IgD-negative memory B cell (primary cell): ENCODE measurements around the gene SLC9A9. TPM values are rescaled to one million over a fixed set of nuclear protein-coding genes. Genes with fewer than 3 reads are reported as not detected.

ENCODE experiments used
- H3K27ac Mint-ChIP-seq, 3 donors: one replicate each; pipeline ENCODE4 v1.8.0; 2020 to 2022; ENCODE audit warnings: mild to moderate bottlenecking in 3 of 3, mixed read lengths in 3 of 3, moderate library complexity in 1 of 3
- H3K27me3 Mint-ChIP-seq: one replicate; pipeline ENCODE4 v1.8.0; 2021; ENCODE audit warnings: mixed read lengths
- H3K36me3 Mint-ChIP-seq: one replicate; pipeline ENCODE4 v1.8.0; 2020; ENCODE audit warnings: mild to moderate bottlenecking, mixed read lengths
- H3K4me1 Mint-ChIP-seq, 3 donors: one replicate each; pipeline ENCODE4 v1.8.0; 2020 to 2022; ENCODE audit warnings: mixed read lengths in 3 of 3, mild to moderate bottlenecking in 1 of 3
- H3K4me3 Mint-ChIP-seq, 4 donors: one replicate each; pipeline ENCODE4 v1.8.0; 2020 to 2022; ENCODE audit warnings: mild to moderate bottlenecking in 4 of 4, mixed read lengths in 4 of 4, moderate library complexity in 3 of 4
- H3K9me3 Mint-ChIP-seq, 3 donors: one replicate each; pipeline ENCODE4 v1.8.0; 2020 to 2021; ENCODE audit warnings: mixed read lengths in 3 of 3, mild to moderate bottlenecking in 1 of 3
- polyA plus RNA-seq: library from polyadenylated mRNA; unstranded; fragments of 300-500 nt; fragmentation: Illumina TruSeq; gene quantifications from one replicate; pipeline ENCODE4 v1.2.3, GENCODE V29; 2021

SLC9A9 gene
- polyA plus RNA-seq, 1 donor from 2014 or later = 9.1 TPM

DNA sequence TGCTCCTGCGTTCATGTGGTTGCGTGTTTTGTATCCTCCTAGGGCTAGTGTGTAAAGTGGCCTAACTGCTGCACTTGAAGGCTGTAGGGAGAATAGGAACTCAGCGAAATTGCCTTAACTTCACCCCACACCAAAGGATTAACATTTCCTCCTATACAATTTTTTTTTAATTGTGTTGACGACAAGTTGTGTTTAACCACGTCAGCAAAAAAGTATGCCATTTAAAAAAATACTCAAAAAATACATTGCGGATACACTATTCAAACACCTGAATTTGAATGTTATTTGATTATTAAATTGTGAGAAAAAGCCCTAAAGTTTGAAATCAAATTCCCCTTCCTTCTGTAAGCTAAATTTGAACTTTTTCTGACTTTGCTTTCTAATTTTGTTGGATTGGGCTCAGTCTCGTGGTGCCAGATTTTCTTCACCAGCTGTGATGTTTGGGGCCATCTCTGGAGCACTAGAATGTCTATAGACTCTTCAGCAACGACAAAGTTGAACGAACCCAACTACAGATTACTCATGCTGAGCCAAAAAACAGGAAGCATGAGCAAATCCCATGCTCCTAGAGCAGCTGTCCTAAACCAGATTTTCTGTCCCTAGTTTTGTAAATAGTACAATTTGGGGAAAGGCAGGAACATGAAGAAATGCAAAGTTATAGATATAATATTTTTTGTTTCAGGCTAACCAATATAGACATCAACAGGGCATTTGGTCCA, 8.1 kb upstream of the SLC9A9 start:
- H3K4me3 Mint-ChIP-seq = no peak overlapping the region
- peaks cover 0 to 4% (median 0%) of the 10 kb centered on the region in 3 donors for H3K9me3 Mint-ChIP-seq
- H3K36me3 Mint-ChIP-seq = no peaks in the 10 kb centered on the region
- H3K27ac Mint-ChIP-seq = no peak overlapping the region
- no peaks in the 10 kb centered on the region for H3K4me1 Mint-ChIP-seq
- peaks cover 7% of the 10 kb centered on the region for H3K27me3 Mint-ChIP-seq

- Mint-ChIP-seq H3K27me3 (no peaks in the 10 kb centered on the region), H3K4me3 (no peak overlapping the region), H3K4me1 (no peaks in the 10 kb centered on the region), H3K36me3 (peaks cover 2% of the 10 kb centered on the region), H3K27ac (no peak overlapping the region), H3K9me3 (peaks cover 0 to 4% (median 0%) of the 10 kb centered on the region in 3 donors)
Measured at GRCh38 chr3:143855183-143855582, 6.9 kb upstream of the SLC9A9 start.

DNA sequence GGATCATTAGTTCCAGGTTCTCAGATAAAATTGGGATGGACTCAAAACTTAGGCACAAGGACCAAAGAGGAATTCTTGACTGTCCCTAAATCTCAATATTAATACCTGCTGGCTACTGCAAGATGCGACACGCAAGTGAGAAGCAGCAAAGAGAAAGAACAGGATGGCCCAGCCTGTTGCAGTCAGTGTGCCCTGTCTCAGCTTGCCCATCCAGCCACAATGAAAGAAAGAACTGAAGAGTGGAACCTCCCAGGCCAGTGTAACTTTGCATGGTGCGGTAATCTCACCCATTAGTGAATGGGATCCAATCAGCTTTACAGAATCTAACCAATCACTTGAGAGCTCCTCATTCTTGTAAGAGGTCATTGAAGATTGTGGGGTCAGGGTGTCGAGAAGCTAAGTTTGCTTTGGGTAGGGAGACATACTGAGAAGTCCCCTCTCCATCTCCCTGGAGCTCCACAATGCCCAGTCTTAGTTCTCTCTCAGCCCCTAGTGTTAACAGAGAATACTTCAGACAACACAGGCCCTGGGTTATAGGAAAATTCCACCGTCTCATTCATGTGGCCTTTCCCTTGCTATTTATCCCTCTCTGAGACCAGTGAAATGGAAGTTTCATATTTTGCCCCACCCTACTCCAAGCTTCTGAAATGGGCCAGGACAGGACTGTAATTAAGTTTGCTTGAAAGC, 3.2 kb upstream of the SLC9A9 start:
- H3K27me3 Mint-ChIP-seq = no peaks in the 10 kb centered on the region
- H3K36me3 Mint-ChIP-seq = peaks cover 2% of the 10 kb centered on the region
- H3K4me1 Mint-ChIP-seq = peaks cover 10 to 18% (median 12%) of the 10 kb centered on the region in 3 donors
- no peak overlapping the region for H3K4me3 Mint-ChIP-seq
- no peaks in the 10 kb centered on the region for H3K9me3 Mint-ChIP-seq
- no peak overlapping the region for H3K27ac Mint-ChIP-seq

DNA sequence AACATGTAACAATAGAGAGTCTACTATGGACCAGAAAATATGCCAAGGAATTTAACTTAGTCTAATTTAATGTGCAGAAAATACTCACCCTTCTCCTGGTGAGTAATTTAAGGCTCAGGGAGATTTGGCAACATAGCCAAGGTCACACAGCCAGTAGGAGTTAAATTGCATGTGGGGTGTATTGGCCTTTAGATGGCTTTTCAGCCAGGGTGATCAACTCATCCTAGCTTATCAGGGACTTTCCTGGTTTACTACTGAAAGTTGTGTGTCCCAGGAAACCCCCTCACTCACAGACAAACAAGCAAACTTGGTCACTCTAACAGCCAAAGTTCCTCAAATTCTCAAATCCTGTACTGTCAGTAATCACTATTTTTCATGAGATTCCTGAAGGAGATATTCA, 2.6 kb upstream of the SLC9A9 start:
- H3K36me3 Mint-ChIP-seq = peaks cover 2% of the 10 kb centered on the region
- H3K9me3 Mint-ChIP-seq = no peaks in the 10 kb centered on the region
- H3K4me3 Mint-ChIP-seq = no peak overlapping the region
- H3K27ac Mint-ChIP-seq = no peak overlapping the region
- no peaks in the 10 kb centered on the region for H3K27me3 Mint-ChIP-seq
- H3K4me1 Mint-ChIP-seq = peaks cover 12 to 21% (median 15%) of the 10 kb centered on the region in 3 donors

DNA sequence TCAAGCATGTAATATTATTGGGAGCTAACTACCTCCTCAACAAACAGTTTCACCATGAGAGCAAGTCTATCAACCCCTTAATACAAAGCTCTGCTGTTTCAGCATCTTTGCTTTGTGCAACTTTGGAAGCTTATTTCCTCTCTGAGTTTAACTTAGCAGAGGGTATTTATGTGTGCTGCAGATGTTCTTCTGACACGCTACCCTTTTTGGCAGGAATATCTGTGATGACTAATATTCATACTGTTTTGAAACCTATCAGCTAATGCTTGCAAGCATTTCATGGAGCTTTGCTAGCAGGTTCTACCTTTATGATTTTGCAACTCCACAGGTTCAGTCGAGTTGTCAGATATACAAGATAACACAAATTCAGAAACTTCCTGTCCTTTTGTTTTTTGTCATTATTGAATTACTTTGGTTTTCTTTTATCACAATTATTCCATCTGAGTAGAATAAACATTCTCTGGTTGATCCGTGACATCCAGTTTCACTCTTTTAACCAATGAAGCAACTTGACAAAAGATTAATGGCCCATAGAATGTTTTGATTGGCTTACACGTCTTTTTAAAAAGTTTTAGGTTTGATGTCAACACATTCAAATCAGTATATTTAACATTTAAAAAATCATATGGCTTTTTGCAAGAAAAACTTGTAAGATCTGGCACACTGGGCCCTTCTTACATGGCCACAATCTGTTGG, 1.7 kb upstream of the SLC9A9 start:
- Mint-ChIP-seq H3K27me3 (no peaks in the 10 kb centered on the region), H3K4me3 (peak overlapping the region in 1 of 4 donors; percentile 93), H3K27ac (no peak overlapping the region), H3K4me1 (peaks cover 12 to 26% (median 20%) of the 10 kb centered on the region in 3 donors), H3K9me3 (no peaks in the 10 kb centered on the region), H3K36me3 (peaks cover 2% of the 10 kb centered on the region)

- H3K36me3 Mint-ChIP-seq = peaks cover 2% of the 10 kb centered on the region
- H3K27me3 Mint-ChIP-seq = no peaks in the 10 kb centered on the region
- H3K9me3 Mint-ChIP-seq = no peaks in the 10 kb centered on the region
- H3K27ac Mint-ChIP-seq = peak overlapping the region in 1 of 3 donors; percentile 37
- H3K4me1 Mint-ChIP-seq = peaks cover 14 to 28% (median 24%) of the 10 kb centered on the region in 3 donors
- peak overlapping the region; percentile 93 to 99 (median 97) for H3K4me3 Mint-ChIP-seq
Measured at GRCh38 chr3:143848704-143849103, 436 bp upstream of the SLC9A9 start.

- H3K9me3 Mint-ChIP-seq = no peaks in the 10 kb centered on the region
- no peak overlapping the region for H3K27ac Mint-ChIP-seq
- H3K4me1 Mint-ChIP-seq = peaks cover 18 to 45% (median 38%) of the 10 kb centered on the region in 3 donors
- H3K36me3 Mint-ChIP-seq = no peaks in the 10 kb centered on the region
- H3K4me3 Mint-ChIP-seq = no peak overlapping the region
- H3K27me3 Mint-ChIP-seq = no peaks in the 10 kb centered on the region
Measured at GRCh38 chr3:143843587-143843986, 4.7 kb downstream of the SLC9A9 start.

DNA sequence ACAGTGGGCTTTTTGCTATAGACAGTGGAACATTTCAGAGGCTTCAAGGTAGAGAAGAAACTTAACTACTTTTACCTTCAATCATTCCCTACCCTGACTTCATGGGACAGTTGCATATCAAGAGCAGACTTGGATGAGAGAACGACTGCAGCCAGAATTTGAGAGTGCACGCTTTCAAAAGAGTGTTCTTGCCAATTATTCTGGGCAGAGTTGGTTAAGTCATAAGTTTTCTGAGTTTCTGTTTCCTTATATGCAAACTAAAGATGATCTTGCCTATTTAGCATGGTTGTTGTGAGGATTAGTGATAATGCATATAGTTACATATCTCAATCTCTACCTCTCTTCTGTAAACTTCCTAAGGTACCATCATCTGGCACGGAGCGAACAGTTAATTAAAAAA, 7.6 kb downstream of the SLC9A9 start:
- peaks cover 1% of the 10 kb centered on the region for H3K27me3 Mint-ChIP-seq
- peak overlapping the region in 1 of 3 donors; percentile 8 for H3K27ac Mint-ChIP-seq
- no peaks in the 10 kb centered on the region for H3K9me3 Mint-ChIP-seq
- no peak overlapping the region for H3K4me3 Mint-ChIP-seq
- peaks cover 2% of the 10 kb centered on the region for H3K36me3 Mint-ChIP-seq
- peaks cover 11 to 33% (median 22%) of the 10 kb centered on the region in 3 donors for H3K4me1 Mint-ChIP-seq

- Mint-ChIP-seq H3K27ac (no peak overlapping the region), H3K4me3 (no peak overlapping the region), H3K27me3 (peaks cover 1% of the 10 kb centered on the region), H3K4me1 (peaks cover 14 to 32% (median 22%) of the 10 kb centered on the region in 3 donors), H3K36me3 (peaks cover 2% of the 10 kb centered on the region), H3K9me3 (no peaks in the 10 kb centered on the region)
Measured at GRCh38 chr3:143839980-143840379, 8.3 kb downstream of the SLC9A9 start.

- H3K4me3 Mint-ChIP-seq = no peak overlapping the region
- H3K4me1 Mint-ChIP-seq = peaks cover 18 to 29% (median 25%) of the 10 kb centered on the region in 3 donors
- peaks cover 1% of the 10 kb centered on the region for H3K27me3 Mint-ChIP-seq
- no peaks in the 10 kb centered on the region for H3K9me3 Mint-ChIP-seq
- H3K27ac Mint-ChIP-seq = no peak overlapping the region
- H3K36me3 Mint-ChIP-seq = peaks cover 2% of the 10 kb centered on the region
Measured at GRCh38 chr3:143837076-143837475, 11.2 kb downstream of the SLC9A9 start.

GRCh38 chr3:143835312-143835711, 13.0 kb downstream of the SLC9A9 start:
- H3K27me3 Mint-ChIP-seq = peaks cover 1% of the 10 kb centered on the region
- peaks cover 17 to 31% (median 22%) of the 10 kb centered on the region in 3 donors for H3K4me1 Mint-ChIP-seq
- H3K36me3 Mint-ChIP-seq = peaks cover 2% of the 10 kb centered on the region
- H3K27ac Mint-ChIP-seq = no peak overlapping the region
- no peaks in the 10 kb centered on the region for H3K9me3 Mint-ChIP-seq
- H3K4me3 Mint-ChIP-seq = no peak overlapping the region

DNA sequence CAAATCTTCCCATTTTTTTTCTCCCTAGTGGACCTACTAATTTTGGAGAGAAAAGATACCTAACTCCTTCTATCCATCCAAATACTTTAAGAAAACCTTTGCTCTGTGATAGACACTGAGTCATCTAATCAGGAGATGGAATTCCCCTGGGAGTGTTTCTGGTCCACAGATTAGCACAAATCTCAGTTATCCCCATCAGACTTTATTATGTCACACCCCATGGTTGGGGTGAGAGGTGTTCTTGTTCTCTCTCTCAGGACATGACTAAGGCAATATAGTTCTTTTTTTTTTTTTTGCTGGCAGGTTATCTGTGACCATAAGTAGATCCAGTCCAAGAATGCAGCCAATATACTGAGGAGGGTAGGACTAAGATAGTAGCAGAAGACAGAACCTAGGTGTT, 15.8 kb downstream of the SLC9A9 start:
- Mint-ChIP-seq H3K27me3 (no peaks in the 10 kb centered on the region), H3K9me3 (no peaks in the 10 kb centered on the region), H3K36me3 (peaks cover 2% of the 10 kb centered on the region), H3K4me3 (no peak overlapping the region), H3K27ac (no peak overlapping the region), H3K4me1 (peaks cover 11 to 20% (median 16%) of the 10 kb centered on the region in 3 donors)

GRCh38 chr3:143831994-143832393, 16.3 kb downstream of the SLC9A9 start:
- Mint-ChIP-seq H3K4me1 (peaks cover 11 to 20% (median 16%) of the 10 kb centered on the region in 3 donors), H3K27me3 (no peaks in the 10 kb centered on the region), H3K4me3 (peak overlapping the region in 1 of 4 donors; percentile 79), H3K27ac (no peak overlapping the region), H3K36me3 (peaks cover 2% of the 10 kb centered on the region), H3K9me3 (no peaks in the 10 kb centered on the region)

- peaks cover 4% of the 10 kb centered on the region for H3K36me3 Mint-ChIP-seq
- no peak overlapping the region for H3K27ac Mint-ChIP-seq
- H3K4me3 Mint-ChIP-seq = no peak overlapping the region
- no peaks in the 10 kb centered on the region for H3K9me3 Mint-ChIP-seq
- H3K27me3 Mint-ChIP-seq = no peaks in the 10 kb centered on the region
- peaks cover 13 to 27% (median 23%) of the 10 kb centered on the region in 3 donors for H3K4me1 Mint-ChIP-seq
Measured at GRCh38 chr3:143831208-143831607, 17.1 kb downstream of the SLC9A9 start.

DNA sequence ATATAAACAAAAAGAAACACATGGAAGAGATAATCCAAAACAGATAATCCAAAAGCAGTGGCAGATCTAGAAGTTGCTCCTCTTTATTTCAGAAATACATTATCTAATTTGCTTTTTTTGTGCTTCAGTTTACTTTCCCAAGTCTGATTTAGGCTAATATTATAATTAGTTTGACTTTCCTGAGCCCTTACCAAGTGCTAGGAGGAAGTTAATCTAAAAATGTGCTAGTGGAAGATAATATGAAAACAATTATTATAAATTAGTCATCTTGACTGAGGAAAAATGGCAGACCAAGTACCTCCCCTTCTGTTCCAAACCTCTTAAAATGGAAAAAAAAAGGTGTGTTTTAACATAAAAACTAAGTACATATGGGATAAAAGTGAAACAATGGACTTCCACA, 17.5 kb downstream of the SLC9A9 start:
- Mint-ChIP-seq H3K27ac (no peak overlapping the region), H3K36me3 (peaks cover 2% of the 10 kb centered on the region), H3K4me1 (peaks cover 17 to 27% (median 25%) of the 10 kb centered on the region in 3 donors), H3K4me3 (no peak overlapping the region), H3K27me3 (no peaks in the 10 kb centered on the region), H3K9me3 (no peaks in the 10 kb centered on the region)
